ENCODE data around the gene ADAMTSL5.

ADAMTSL5 gene

DNA sequence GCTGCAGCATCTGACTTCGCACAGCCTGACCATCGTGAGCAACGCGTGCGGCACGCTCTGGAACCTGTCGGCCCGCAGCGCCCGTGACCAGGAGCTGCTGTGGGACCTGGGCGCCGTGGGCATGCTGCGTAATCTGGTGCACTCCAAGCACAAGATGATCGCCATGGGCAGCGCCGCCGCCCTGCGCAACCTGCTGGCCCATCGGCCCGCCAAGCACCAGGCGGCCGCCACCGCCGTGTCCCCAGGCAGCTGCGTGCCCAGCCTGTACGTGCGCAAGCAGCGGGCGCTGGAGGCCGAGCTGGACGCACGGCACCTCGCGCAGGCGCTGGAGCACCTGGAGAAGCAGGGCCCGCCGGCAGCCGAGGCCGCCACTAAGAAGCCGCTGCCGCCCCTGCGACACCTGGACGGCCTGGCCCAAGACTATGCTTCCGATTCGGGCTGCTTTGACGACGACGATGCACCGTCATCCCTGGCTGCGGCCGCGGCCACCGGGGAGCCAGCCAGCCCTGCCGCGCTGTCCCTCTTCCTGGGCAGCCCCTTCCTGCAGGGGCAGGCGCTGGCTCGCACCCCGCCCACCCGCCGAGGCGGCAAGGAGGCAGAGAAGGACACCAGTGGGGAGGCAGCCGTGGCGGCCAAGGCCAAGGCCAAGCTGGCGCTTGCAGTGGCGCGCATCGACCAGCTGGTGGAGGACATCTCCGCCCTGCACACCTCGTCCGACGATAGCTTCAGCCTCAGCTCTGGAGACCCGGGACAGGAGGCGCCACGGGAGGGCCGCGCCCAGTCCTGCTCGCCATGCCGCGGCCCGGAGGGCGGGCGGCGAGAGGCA, 47.4 kb downstream of the ADAMTSL5 start:
- H3K4me2 ChIP-seq (ENCODE audit: low read depth, low read length, poor library complexity, severe bottlenecking) = no peak overlapping the region

DNA sequence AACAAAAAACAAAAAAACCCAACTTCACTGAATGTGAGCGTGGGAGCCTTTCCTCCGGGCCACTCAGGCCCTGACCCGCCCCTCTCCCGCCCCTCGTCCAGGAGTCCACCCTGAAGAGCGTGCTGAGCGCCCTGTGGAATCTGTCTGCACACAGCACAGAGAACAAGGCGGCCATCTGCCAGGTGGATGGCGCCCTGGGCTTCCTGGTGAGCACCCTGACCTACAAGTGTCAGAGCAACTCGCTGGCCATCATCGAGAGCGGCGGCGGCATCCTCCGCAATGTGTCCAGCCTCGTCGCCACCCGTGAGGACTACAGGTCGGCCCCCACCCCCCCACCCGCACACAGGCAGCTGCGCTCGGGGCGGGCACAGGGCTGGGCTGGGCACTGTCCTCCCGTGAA, 51.0 kb downstream of the ADAMTSL5 start:
- H3K4me2 ChIP-seq (ENCODE audit: low read depth, low read length, poor library complexity, severe bottlenecking) = no peak overlapping the region
- H2AFZ ChIP-seq (ENCODE audit: low read length) = no peak overlapping the region
- no peaks in the 10 kb centered on the region for H3K9me3 ChIP-seq (ENCODE audit: insufficient read depth, low read depth, low read length)
- no peaks in the 10 kb centered on the region for H3K27me3 ChIP-seq (ENCODE audit: insufficient read depth, low read length, poor library complexity, severe bottlenecking)
- no peaks in the 10 kb centered on the region for H3K36me3 ChIP-seq (ENCODE audit: insufficient read depth, low read length)
- H4K20me1 ChIP-seq (ENCODE audit: insufficient read depth, low read length, poor library complexity, severe bottlenecking) = no peaks in the 10 kb centered on the region
- H3K4me3 ChIP-seq (ENCODE audit: low read length, poor library complexity, severe bottlenecking) = no peak overlapping the region
- H3K9me2 ChIP-seq (replicated peaks; ENCODE audit: low read depth, low read length) = no peaks in the 10 kb centered on the region
- no peaks in the 10 kb centered on the region for H3K4me1 ChIP-seq (ENCODE audit: insufficient read depth, low read length, poor library complexity, severe bottlenecking)
- H3K9ac ChIP-seq (ENCODE audit: low read depth, low read length, poor library complexity, severe bottlenecking) = no peak overlapping the region
- no peaks in the 10 kb centered on the region for H3F3A ChIP-seq (ENCODE audit: low read depth)
- no peak for TF ChIP-seq EZH2phosphoT487 (IDR thresholded peaks at IDR 0.05; ENCODE audit: borderline replicate concordance)
- TF ChIP-seq, protein P1, sequence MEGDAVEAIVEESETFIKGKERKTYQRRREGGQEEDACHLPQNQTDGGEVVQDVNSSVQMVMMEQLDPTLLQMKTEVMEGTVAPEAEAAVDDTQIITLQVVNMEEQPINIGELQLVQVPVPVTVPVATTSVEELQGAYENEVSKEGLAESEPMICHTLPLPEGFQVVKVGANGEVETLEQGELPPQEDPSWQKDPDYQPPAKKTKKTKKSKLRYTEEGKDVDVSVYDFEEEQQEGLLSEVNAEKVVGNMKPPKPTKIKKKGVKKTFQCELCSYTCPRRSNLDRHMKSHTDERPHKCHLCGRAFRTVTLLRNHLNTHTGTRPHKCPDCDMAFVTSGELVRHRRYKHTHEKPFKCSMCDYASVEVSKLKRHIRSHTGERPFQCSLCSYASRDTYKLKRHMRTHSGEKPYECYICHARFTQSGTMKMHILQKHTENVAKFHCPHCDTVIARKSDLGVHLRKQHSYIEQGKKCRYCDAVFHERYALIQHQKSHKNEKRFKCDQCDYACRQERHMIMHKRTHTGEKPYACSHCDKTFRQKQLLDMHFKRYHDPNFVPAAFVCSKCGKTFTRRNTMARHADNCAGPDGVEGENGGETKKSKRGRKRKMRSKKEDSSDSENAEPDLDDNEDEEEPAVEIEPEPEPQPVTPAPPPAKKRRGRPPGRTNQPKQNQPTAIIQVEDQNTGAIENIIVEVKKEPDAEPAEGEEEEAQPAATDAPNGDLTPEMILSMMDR (conservative IDR thresholded peaks at IDR 0.05; ENCODE audit: low read length) = no peak
- H3K79me2 ChIP-seq (ENCODE audit: insufficient read depth, low read length) = no peaks in the 10 kb centered on the region

More for the DNA sequence above, 47.4 kb downstream of the ADAMTSL5 start:
- H4K20me1 ChIP-seq (ENCODE audit: insufficient read depth, low read length, poor library complexity, severe bottlenecking) = peaks cover under 1% of the 10 kb centered on the region
- no peaks in the 10 kb centered on the region for H3K27me3 ChIP-seq (ENCODE audit: insufficient read depth, low read length, poor library complexity, severe bottlenecking)
- no peak overlapping the region for H3K4me3 ChIP-seq (ENCODE audit: low read length, poor library complexity, severe bottlenecking)
- TF ChIP-seq, protein P1 (conservative IDR thresholded peaks at IDR 0.05; ENCODE audit: low read length) = no peak
- TF ChIP-seq EZH2phosphoT487 (IDR thresholded peaks at IDR 0.05; ENCODE audit: borderline replicate concordance) = no peak
- no peaks in the 10 kb centered on the region for H3K79me2 ChIP-seq (ENCODE audit: insufficient read depth, low read length)
- no peaks in the 10 kb centered on the region for H3K9me2 ChIP-seq (replicated peaks; ENCODE audit: low read depth, low read length)
- no peaks in the 10 kb centered on the region for H3K4me1 ChIP-seq (ENCODE audit: insufficient read depth, low read length, poor library complexity, severe bottlenecking)
- H3F3A ChIP-seq (ENCODE audit: low read depth) = no peaks in the 10 kb centered on the region
- H3K36me3 ChIP-seq (ENCODE audit: insufficient read depth, low read length) = no peaks in the 10 kb centered on the region
- H2AFZ ChIP-seq (ENCODE audit: low read length) = no peak overlapping the region
- H3K9ac ChIP-seq (ENCODE audit: low read depth, low read length, poor library complexity, severe bottlenecking) = no peak overlapping the region
- no peaks in the 10 kb centered on the region for H3K9me3 ChIP-seq (ENCODE audit: insufficient read depth, low read depth, low read length)

DNA sequence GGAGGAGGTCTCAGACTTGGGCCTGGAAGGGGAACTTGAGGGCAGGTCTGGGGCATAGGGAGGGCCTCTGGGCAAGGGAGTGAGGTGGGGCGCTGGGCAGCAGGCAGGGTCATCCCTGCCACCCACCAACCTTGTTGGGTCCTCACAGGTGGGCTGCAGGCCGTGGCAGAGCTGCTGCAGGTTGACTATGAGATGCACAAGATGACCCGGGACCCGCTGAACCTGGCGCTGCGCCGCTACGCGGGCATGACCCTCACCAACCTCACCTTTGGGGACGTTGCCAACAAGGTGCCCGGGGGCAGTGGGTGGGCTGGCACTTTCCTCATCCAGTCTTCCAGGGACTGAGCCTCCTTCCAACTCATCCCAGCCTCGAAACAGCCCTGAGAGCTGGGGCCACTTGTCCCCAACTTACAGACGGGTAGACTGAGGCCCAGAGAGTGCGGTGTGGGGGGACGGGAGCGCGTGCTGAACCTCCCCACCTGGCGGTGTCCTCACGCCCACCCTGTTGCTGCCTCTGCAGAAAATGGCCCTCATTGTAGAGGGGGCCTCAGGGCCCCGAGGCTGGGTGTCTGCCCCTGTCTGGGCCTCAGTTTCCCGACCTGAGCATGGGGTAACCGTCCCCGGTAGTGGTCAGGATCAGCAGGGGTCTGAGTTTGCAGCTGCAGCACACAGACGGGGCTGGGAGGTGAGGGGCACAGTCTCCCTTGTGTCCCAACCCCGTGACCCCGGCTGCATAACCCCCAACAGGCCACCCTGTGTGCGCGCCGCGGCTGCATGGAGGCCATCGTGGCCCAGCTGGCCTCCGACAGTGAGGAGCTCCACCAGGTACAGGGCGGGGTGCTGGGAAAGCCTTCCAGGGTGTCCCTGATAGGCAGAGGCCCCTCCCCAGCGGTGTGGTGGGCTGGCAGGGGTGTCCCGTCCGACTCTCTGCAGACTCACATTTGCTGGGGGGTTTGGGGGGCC, 52.5 kb downstream of the ADAMTSL5 start:
- Histone ChIP-seq H3K9ac (ENCODE audit: low read depth, low read length, poor library complexity, severe bottlenecking) (no peak overlapping the region), H3K79me2 (ENCODE audit: insufficient read depth, low read length) (no peaks in the 10 kb centered on the region), H3K9me2 (replicated peaks; ENCODE audit: low read depth, low read length) (no peaks in the 10 kb centered on the region), H3K9me3 (ENCODE audit: insufficient read depth, low read depth, low read length) (no peaks in the 10 kb centered on the region), H3K4me2 (ENCODE audit: low read depth, low read length, poor library complexity, severe bottlenecking) (no peak overlapping the region), H3K36me3 (ENCODE audit: insufficient read depth, low read length) (no peaks in the 10 kb centered on the region), H3K4me1 (ENCODE audit: insufficient read depth, low read length, poor library complexity, severe bottlenecking) (peaks cover 4% of the 10 kb centered on the region), H3K27me3 (ENCODE audit: insufficient read depth, low read length, poor library complexity, severe bottlenecking) (no peaks in the 10 kb centered on the region), H3K4me3 (ENCODE audit: low read length, poor library complexity, severe bottlenecking) (no peak overlapping the region), H4K20me1 (ENCODE audit: insufficient read depth, low read length, poor library complexity, severe bottlenecking) (no peaks in the 10 kb centered on the region), H3F3A (ENCODE audit: low read depth) (no peaks in the 10 kb centered on the region), H2AFZ (ENCODE audit: low read length) (no peak overlapping the region)
- TF ChIP-seq, protein P1 (conservative IDR thresholded peaks at IDR 0.05; ENCODE audit: low read length) = no peak
- no peak for TF ChIP-seq EZH2phosphoT487 (IDR thresholded peaks at IDR 0.05; ENCODE audit: borderline replicate concordance)
